ENCODE results near the gene ASTL.

The ASTL gene

DNA sequence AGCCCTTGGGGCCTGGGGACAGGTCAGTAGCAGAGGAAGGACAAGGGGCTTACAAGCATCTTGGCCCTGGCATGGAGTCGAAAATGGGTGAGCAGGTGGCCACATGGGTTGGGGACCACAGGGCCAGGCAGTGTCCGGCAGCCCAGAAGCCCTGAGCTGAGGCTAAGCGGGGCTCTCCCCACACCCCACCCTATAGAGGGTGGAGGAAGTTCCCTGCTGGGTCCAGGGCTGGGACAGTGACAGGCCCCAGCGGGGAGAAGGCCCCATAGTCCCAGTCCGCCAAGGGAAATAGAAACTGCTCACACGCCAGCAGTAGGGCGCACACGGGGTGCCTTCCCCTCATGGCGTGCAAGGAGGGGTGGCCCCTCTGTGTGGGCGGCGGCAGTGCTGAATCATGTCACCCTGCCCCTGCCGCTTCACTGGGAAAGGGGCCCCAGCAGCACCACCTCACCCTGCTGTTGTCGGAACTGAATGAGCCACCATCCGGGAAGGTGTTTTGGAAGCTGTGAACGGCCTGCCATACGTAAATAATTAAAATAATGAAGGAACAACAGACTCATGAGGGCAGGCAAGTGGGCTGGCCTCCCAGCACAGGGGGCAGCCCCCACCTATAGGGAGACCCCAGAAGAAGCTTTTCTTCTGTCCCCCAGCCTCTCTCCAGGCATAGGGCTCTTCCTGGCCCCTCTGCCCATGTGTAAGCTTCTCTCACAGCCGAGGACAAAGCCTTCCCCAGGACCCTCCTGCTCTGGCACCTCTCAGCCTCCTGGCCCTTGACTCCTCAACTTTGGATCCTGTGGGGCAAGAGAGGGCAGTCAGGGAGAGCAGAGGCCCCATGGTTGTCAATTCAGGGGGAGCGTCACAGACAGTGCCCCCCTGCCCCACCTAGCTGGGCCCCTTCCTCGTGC, 19.6 kb upstream of the ASTL start:
- TF ChIP-seq, protein P1, sequence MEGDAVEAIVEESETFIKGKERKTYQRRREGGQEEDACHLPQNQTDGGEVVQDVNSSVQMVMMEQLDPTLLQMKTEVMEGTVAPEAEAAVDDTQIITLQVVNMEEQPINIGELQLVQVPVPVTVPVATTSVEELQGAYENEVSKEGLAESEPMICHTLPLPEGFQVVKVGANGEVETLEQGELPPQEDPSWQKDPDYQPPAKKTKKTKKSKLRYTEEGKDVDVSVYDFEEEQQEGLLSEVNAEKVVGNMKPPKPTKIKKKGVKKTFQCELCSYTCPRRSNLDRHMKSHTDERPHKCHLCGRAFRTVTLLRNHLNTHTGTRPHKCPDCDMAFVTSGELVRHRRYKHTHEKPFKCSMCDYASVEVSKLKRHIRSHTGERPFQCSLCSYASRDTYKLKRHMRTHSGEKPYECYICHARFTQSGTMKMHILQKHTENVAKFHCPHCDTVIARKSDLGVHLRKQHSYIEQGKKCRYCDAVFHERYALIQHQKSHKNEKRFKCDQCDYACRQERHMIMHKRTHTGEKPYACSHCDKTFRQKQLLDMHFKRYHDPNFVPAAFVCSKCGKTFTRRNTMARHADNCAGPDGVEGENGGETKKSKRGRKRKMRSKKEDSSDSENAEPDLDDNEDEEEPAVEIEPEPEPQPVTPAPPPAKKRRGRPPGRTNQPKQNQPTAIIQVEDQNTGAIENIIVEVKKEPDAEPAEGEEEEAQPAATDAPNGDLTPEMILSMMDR (IDR thresholded peaks at IDR 0.05; ENCODE audit: low read depth, low read length), result no peak
- TF ChIP-seq MAX (IDR thresholded peaks at IDR 0.05; ENCODE audit: low read depth, low read length), result peak; percentile 73
- TF ChIP-seq MYC (IDR thresholded peaks at IDR 0.05; ENCODE audit: low read depth, low read length), result peak; percentile 88
- TF ChIP-seq POLR2A (IDR thresholded peaks at IDR 0.05; ENCODE audit: extremely low read depth, insufficient read length), result peak; percentile 17
- H3K4me3 ChIP-seq (ENCODE audit: low read depth, low read length), result peak overlapping the region; percentile 50
- DNase-seq (ENCODE audit: low read depth), result peak; percentile 99

DNA sequence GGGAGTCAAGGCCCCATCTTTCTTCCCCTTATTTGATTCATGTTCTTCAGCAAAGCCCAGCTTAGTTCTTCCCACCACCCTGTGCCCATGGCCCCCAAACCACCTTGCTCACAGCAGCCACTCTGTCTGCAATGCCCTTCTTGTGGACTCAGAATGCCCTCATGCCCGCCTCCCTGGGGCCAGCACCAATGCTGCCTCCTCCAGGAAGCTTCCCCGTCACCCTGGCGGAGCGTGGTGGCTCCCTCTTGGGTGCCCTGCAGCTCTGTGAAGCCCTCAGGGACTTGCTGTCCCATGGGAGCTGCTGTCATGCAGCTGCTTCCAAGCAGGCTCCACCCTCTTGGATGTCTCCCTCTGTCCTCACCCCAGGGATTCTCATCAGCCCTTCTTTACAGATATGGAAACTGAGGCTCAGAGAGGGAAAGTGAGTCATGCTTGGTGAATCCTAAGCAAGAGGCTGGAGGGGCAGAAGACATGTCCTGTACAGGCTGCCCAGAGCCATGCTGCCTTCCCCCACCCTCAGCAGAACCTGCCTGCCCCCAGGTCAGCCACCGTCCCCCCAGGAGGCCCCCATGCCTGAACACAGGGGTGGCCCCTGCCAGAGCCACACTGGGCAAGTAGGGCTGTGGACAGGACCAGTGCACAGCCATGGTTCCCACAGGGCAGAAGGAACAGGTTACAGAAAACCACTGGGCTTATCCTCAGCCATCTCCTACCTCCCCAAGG, 18.8 kb upstream of the ASTL start:
- TF ChIP-seq POLR2A (IDR thresholded peaks at IDR 0.05; ENCODE audit: extremely low read depth, insufficient read length) (no peak), MYC (IDR thresholded peaks at IDR 0.05; ENCODE audit: low read depth, low read length) (0 out of 2 replicates have a peak, but pooled peaks have one; percentile 39), MAX (IDR thresholded peaks at IDR 0.05; ENCODE audit: low read depth, low read length) (no peak)
- TF ChIP-seq, protein P1 (IDR thresholded peaks at IDR 0.05; ENCODE audit: low read depth, low read length), result no peak
- DNase-seq (ENCODE audit: low read depth), result peak; percentile 96
- H3K4me3 ChIP-seq (ENCODE audit: low read depth, low read length), result peak overlapping the region; percentile 50

DNA sequence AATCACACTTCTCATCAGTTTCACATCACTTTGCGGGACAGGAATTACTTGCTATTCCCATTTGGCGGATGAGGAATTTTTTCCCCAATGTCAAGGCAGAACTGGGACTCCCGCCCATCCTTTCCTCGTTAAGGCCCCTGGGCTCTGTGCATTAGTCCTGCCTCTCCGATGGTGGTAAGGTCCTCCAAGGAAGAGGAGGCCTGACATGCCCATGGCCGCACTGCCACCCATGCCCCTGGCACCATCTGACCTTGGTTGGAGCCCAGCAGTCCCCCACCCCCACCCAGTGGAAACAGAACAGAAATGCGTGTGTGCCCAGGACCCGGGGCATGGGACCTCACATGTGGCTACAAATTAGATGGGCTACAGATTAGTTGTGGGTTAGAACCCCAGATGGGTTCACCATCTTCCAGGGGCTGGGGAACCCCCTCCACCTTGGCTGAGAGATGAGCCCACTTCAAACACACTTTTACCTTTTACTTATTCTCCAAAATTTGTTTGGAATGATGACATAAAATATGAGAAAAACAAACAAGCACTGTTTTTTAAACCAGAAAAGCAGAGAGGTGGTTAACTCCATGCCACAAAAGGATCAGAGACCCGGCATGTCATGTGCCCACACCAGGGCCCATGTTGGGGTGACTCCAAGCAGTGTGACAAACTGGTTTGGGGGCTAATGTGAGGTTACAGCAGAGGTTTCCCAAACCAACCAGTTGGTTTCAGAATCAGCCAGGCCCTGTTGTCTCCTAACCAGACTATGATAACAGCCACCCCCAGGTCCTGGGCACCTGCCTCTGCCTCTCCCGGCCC, 17.9 kb upstream of the ASTL start:
- TF ChIP-seq, protein P1 (IDR thresholded peaks at IDR 0.05; ENCODE audit: low read depth, low read length), result no peak
- TF ChIP-seq POLR2A (IDR thresholded peaks at IDR 0.05; ENCODE audit: extremely low read depth, insufficient read length) (no peak), MYC (IDR thresholded peaks at IDR 0.05; ENCODE audit: low read depth, low read length) (no peak), MAX (IDR thresholded peaks at IDR 0.05; ENCODE audit: low read depth, low read length) (no peak)
- no peak overlapping the region for H3K4me3 ChIP-seq (ENCODE audit: low read depth, low read length)
- DNase-seq (ENCODE audit: low read depth), result no peak

GRCh38 chr2:96154506-96155380, 16.4 kb upstream of the ASTL start:
- no peak overlapping the region for H3K4me3 ChIP-seq (ENCODE audit: low read depth, low read length)
- DNase-seq (ENCODE audit: low read depth), result no peak
- TF ChIP-seq MAX (IDR thresholded peaks at IDR 0.05; ENCODE audit: low read depth, low read length) (no peak), MYC (IDR thresholded peaks at IDR 0.05; ENCODE audit: low read depth, low read length) (no peak), POLR2A (IDR thresholded peaks at IDR 0.05; ENCODE audit: extremely low read depth, insufficient read length) (no peak)
- TF ChIP-seq, protein P1 (IDR thresholded peaks at IDR 0.05; ENCODE audit: low read depth, low read length), result no peak

Measured in NB4 (cell line).